Stimulated activated naive CD8-positive, alpha-beta T cell treated with anti-CD3 and anti-CD28 coated beads, Interleukin-15, Interleukin-2, amounts not matched to agents 100 ng/mL and 50 ng/mL, for 24 hours (primary cell): ENCODE results near the gene NOVA2.
A peak's percentile ranks its signal among the peaks of the same experiment; 100 is the strongest.

Experiments
- H3K27ac Mint-ChIP-seq: one replicate; pipeline ENCODE4 v1.8.0; 2021; ENCODE audit warnings: mild to moderate bottlenecking, mixed read lengths
- H3K27me3 Mint-ChIP-seq: one replicate; pipeline ENCODE4 v1.8.0; 2021; ENCODE audit warnings: mixed read lengths
- H3K36me3 Mint-ChIP-seq: one replicate; pipeline ENCODE4 v1.8.0; 2021; ENCODE audit warnings: low read depth, mixed read lengths
- H3K4me1 Mint-ChIP-seq: one replicate; pipeline ENCODE4 v1.8.0; 2021; ENCODE audit warnings: low read depth, mixed read lengths
- H3K4me3 Mint-ChIP-seq: one replicate; pipeline ENCODE4 v1.8.0; 2021; ENCODE audit warnings: mild to moderate bottlenecking, mixed read lengths
- H3K9me3 Mint-ChIP-seq: one replicate; pipeline ENCODE4 v1.8.0; 2021; ENCODE audit warnings: mixed read lengths

NOVA2 gene

DNA sequence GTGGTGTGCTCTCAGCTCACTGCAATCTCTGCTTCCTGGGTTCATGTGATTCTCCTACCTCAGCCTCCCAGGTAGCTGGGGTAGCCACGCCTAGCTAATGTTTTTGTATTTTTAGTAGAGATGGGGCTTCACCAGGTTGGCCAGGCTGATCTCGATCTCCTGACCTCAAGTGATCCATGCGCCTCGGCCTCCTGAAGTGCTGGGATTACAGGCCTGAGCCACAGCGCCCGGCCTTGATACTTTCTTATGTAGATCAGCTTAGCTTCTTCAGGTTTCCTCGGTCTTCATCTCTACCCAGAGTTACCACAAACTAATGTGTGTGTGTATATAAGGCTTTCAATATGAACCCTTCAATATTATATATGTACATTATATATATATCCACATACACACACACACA, 11.7 kb upstream of the NOVA2 start:
- H3K4me3 Mint-ChIP-seq = no peak overlapping the region
- peaks cover 4% of the 10 kb centered on the region for H3K9me3 Mint-ChIP-seq
- no peak overlapping the region for H3K27ac Mint-ChIP-seq
- no peaks in the 10 kb centered on the region for H3K36me3 Mint-ChIP-seq
- H3K4me1 Mint-ChIP-seq = no peaks in the 10 kb centered on the region
- peaks cover 33% of the 10 kb centered on the region for H3K27me3 Mint-ChIP-seq

DNA sequence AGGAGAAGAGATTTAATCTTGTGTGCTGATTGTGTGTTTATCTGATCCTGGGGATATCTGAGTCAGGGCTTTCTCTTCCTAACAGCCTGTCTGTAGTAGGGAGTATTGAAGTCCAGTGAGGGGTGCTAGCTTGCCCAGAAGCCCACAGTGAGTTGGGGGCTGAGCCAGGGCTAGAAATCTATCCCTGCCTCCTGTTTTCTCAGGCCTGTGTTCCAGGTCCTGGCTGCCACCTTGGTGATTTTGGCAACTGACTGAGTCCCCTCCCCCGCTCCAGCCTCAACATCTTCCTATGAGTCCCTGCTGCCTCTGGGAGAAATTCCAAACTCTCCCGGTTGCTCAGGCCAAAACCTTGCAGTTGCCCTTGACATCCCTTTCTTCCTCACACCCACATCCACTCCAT, 7.7 kb upstream of the NOVA2 start:
- no peaks in the 10 kb centered on the region for H3K36me3 Mint-ChIP-seq
- H3K4me1 Mint-ChIP-seq = no peaks in the 10 kb centered on the region
- no peak overlapping the region for H3K27ac Mint-ChIP-seq
- peaks cover 32% of the 10 kb centered on the region for H3K27me3 Mint-ChIP-seq
- no peak overlapping the region for H3K4me3 Mint-ChIP-seq
- peaks cover 4% of the 10 kb centered on the region for H3K9me3 Mint-ChIP-seq

DNA sequence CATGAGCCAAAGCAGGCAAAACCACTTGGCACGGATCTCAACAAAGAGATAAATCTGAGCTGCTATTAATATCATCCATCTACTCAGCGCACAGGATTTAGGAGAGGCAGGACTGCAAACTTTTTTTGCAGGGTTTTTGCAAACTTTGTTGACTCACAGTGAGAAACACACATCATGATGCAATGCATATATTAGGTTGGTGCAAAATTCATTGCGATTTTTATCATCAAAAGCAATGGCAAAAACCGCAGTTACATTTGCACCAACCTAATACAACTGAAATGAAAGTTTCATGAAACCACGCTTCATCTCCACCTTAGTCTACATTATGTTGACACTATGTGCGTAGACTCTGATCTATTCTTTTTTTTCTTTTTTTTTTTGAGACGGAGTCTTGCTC, 4.5 kb upstream of the NOVA2 start:
- Mint-ChIP-seq H3K9me3 (no peaks in the 10 kb centered on the region), H3K36me3 (no peaks in the 10 kb centered on the region), H3K4me1 (peaks cover 3% of the 10 kb centered on the region), H3K27ac (no peak overlapping the region), H3K4me3 (no peak overlapping the region), H3K27me3 (peaks cover 45% of the 10 kb centered on the region)

- H3K4me1 Mint-ChIP-seq = peaks cover 17% of the 10 kb centered on the region
- no peak overlapping the region for H3K27ac Mint-ChIP-seq
- H3K27me3 Mint-ChIP-seq = peaks cover 52% of the 10 kb centered on the region
- H3K4me3 Mint-ChIP-seq = no peak overlapping the region
- H3K36me3 Mint-ChIP-seq = no peaks in the 10 kb centered on the region
- H3K9me3 Mint-ChIP-seq = no peaks in the 10 kb centered on the region
These were observed 2.5 kb upstream of the NOVA2 start for GRCh38 chr19:45976178-45976577.

DNA sequence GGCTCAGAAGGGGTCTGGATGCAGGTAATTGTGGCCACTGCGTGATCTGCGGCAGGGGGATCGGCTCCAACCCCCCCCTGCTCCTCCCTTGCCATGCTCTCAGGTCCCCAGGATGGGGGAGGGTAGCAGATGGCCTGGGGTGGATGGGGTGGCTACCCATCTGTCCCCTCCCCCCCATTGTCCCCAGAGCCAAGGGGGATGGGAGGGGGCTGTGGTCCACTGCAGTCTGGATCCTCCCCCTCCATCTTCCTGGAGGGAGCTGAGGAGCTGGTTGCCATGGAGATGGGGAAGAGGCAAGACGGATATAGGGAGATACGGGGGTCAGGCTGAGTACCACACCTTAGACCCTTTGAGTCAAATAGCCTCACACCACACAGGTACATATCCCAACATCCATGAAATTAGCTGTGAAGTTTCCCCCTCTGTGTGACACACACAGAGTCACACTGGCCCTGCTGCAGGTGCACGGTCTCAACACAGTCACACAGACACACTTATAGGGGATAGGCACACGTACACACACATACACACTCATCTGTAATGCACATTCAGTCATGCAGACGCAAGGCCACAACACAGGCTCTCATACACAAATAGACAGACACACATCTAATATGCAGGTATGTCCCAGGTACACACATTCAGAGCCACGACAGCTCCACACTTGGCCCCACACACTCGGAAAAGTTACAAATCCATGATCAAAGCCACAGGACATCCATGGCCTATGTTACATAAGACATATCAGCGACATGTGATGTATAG, 1.8 kb upstream of the NOVA2 start:
- Mint-ChIP-seq H3K9me3 (no peaks in the 10 kb centered on the region), H3K27ac (no peak overlapping the region), H3K4me1 (peaks cover 19% of the 10 kb centered on the region), H3K27me3 (peaks cover 54% of the 10 kb centered on the region), H3K4me3 (no peak overlapping the region), H3K36me3 (no peaks in the 10 kb centered on the region)

GRCh38 chr19:45972947-45973540, 621 bp downstream of the NOVA2 start:
- Mint-ChIP-seq H3K4me3 (no peak overlapping the region), H3K27me3 (peaks cover 73% of the 10 kb centered on the region), H3K9me3 (no peaks in the 10 kb centered on the region), H3K4me1 (peaks cover 19% of the 10 kb centered on the region), H3K27ac (no peak overlapping the region), H3K36me3 (no peaks in the 10 kb centered on the region)

DNA sequence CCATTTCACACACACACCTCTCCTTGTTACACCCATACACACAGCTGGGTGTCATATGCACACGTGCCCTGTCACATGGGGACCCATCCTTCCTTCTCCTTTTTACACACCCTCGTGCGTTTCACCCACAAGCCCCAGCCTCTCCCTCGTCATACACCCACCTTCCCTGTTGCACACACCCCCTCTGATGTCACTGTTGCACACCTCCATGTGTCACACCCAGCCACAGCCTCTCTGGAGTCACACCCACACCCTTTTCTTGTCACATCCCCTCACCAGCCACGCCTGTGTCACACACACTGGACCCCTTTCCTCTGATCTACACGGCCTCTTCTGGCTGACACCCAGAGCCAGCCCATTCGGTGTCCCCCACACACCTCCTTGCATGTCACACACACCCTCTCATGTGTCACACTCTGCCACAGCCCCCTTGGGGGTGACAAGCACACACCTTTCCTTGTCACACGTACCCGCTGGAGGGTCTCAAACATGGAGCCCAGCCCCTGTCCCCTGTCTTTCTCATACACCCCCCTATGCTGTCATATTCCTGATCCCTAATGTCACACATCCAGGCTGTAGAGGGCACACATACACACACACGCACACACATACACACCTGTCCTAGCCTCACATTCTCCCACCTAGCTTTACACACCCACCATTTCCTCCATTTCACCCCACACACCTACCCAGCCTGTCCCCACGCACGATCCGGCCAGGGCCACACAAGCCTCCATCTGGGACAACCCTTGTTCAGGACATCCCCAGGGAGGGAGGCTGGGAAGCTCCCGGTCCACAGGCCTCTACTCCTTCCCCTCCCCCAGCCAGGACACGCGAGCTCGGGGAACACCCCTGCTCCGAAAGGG, 1.4 kb downstream of the NOVA2 start:
- peak overlapping the region; percentile 3 for H3K27ac Mint-ChIP-seq
- no peaks in the 10 kb centered on the region for H3K36me3 Mint-ChIP-seq
- H3K4me1 Mint-ChIP-seq = peaks cover 19% of the 10 kb centered on the region
- H3K27me3 Mint-ChIP-seq = peaks cover 71% of the 10 kb centered on the region
- H3K4me3 Mint-ChIP-seq = peak overlapping the region; percentile 23
- H3K9me3 Mint-ChIP-seq = no peaks in the 10 kb centered on the region

DNA sequence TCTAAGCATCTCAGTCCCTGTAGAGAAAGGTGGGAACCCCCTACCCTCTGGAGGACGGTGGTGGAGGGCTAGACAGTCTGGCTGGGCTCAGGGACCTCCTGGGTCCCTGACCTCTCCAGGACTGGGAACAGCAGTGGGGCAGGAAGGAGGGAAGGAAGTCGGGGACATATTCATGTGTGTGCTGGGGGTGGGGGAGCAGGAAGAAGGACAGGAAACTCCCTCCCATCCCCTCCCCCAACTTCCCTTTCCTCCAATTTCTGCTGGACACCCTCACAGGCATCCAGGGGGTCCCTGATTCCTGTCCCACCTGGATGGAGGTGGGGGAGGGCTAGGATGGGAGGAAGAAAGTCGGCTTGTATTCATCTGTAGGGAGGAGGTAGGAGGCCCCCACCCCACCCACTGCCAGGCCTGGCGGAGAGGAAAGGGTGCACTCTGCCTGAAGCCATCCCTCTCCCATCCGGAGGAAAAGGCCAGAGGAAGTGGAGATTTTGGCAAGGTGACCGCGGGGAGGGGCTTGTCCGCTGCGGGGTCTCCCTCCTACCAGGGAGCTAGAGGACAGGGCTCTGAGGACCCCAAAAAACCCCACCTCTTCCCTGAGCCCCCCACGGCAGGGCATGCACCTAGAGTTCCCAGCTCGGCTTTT, 2.3 kb downstream of the NOVA2 start:
- Mint-ChIP-seq H3K27ac (no peak overlapping the region), H3K4me3 (no peak overlapping the region), H3K36me3 (no peaks in the 10 kb centered on the region), H3K27me3 (peaks cover 73% of the 10 kb centered on the region), H3K9me3 (no peaks in the 10 kb centered on the region), H3K4me1 (peaks cover 19% of the 10 kb centered on the region)

DNA sequence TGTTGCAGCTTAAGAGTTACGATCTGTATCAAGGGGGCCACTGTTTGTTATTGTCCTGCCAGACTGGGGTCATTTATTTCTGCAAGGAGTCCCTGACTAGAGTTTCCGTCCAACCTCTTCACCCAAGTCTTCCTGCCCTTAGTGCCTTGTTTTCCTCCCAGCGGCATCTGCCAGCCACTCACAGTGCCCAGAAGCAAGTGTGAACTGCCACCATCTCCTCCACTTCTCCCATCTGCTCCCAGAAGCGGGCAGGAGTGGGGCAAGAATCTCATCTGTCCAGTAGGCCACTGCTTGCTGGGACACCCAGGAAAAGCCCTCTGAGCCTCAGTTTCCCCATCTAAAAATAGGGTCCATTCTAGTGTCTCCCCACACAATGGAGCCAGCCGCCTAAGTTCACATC, 4.0 kb downstream of the NOVA2 start:
- H3K36me3 Mint-ChIP-seq = no peaks in the 10 kb centered on the region
- H3K4me1 Mint-ChIP-seq = peaks cover 19% of the 10 kb centered on the region
- H3K9me3 Mint-ChIP-seq = no peaks in the 10 kb centered on the region
- H3K27ac Mint-ChIP-seq = no peak overlapping the region
- H3K4me3 Mint-ChIP-seq = no peak overlapping the region
- H3K27me3 Mint-ChIP-seq = peaks cover 70% of the 10 kb centered on the region

DNA sequence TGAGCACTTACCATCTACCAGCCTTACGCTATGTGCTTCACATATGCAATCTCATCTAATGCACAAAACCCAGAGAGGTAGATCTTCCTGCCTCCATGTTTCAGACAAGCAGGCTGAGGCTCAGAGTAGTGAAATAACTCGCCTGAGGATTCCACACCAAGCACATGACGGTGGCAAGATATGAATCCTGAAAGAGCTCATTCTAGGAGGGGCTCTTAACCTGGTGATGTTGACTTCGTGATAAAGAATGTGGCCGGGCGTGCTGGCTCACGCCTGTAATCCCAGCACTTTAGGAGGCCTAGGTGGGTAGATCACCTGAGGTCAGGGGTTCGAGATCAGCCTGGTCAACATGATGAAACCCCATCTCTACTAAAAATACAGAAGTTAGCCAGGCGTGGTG, 5.0 kb downstream of the NOVA2 start:
- Mint-ChIP-seq H3K4me3 (no peak overlapping the region), H3K36me3 (no peaks in the 10 kb centered on the region), H3K9me3 (no peaks in the 10 kb centered on the region), H3K4me1 (peaks cover 16% of the 10 kb centered on the region), H3K27me3 (peaks cover 67% of the 10 kb centered on the region), H3K27ac (no peak overlapping the region)

GRCh38 chr19:45967246-45967645, 6.4 kb downstream of the NOVA2 start:
- Mint-ChIP-seq H3K9me3 (no peaks in the 10 kb centered on the region), H3K4me1 (peaks cover 10% of the 10 kb centered on the region), H3K27me3 (peaks cover 69% of the 10 kb centered on the region), H3K4me3 (no peak overlapping the region), H3K27ac (no peak overlapping the region), H3K36me3 (no peaks in the 10 kb centered on the region)

- H3K4me1 Mint-ChIP-seq = no peaks in the 10 kb centered on the region
- H3K36me3 Mint-ChIP-seq = no peaks in the 10 kb centered on the region
- no peak overlapping the region for H3K4me3 Mint-ChIP-seq
- no peak overlapping the region for H3K27ac Mint-ChIP-seq
- H3K9me3 Mint-ChIP-seq = no peaks in the 10 kb centered on the region
- H3K27me3 Mint-ChIP-seq = peaks cover 63% of the 10 kb centered on the region
These were observed 11.6 kb downstream of the NOVA2 start for GRCh38 chr19:45962021-45962420.

GRCh38 chr19:45960595-45961235, 12.9 kb downstream of the NOVA2 start:
- Mint-ChIP-seq H3K9me3 (no peaks in the 10 kb centered on the region), H3K27ac (no peak overlapping the region), H3K27me3 (peaks cover 55% of the 10 kb centered on the region), H3K4me1 (no peaks in the 10 kb centered on the region), H3K4me3 (no peak overlapping the region), H3K36me3 (no peaks in the 10 kb centered on the region)

- no peak overlapping the region for H3K4me3 Mint-ChIP-seq
- peaks cover 2% of the 10 kb centered on the region for H3K4me1 Mint-ChIP-seq
- H3K36me3 Mint-ChIP-seq = no peaks in the 10 kb centered on the region
- no peak overlapping the region for H3K27ac Mint-ChIP-seq
- H3K27me3 Mint-ChIP-seq = peaks cover 55% of the 10 kb centered on the region
- H3K9me3 Mint-ChIP-seq = no peaks in the 10 kb centered on the region
These were observed 14.1 kb downstream of the NOVA2 start for GRCh38 chr19:45959517-45960025.
